ENCODE measurements around the gene PFKFB1.
"Not testable (repeated sequence)": the region's sequence is repeated elsewhere in the genome, so short reads cannot be mapped to it uniquely, and the experiment has no call there.

The PFKFB1 gene

GRCh38 chrX:54992911-54993622 lies 921 bp downstream of the PFKFB1 start:
- no peak for DNase-seq (ENCODE audit: low read depth)

GRCh38 chrX:54991706-54992105 lies 2.3 kb downstream of the PFKFB1 start:
- no peak for DNase-seq (ENCODE audit: low read depth)

GRCh38 chrX:54983306-54983705 lies 10.7 kb downstream of the PFKFB1 start:
- not testable (repeated sequence) for DNase-seq (ENCODE audit: low read depth)

- DNase-seq (ENCODE audit: low read depth), result no peak
These were observed 13.7 kb downstream of the PFKFB1 start for GRCh38 chrX:54980334-54980733.

- no peak for DNase-seq (ENCODE audit: low read depth)
These were observed 14.6 kb downstream of the PFKFB1 start for GRCh38 chrX:54979432-54979831.

DNA sequence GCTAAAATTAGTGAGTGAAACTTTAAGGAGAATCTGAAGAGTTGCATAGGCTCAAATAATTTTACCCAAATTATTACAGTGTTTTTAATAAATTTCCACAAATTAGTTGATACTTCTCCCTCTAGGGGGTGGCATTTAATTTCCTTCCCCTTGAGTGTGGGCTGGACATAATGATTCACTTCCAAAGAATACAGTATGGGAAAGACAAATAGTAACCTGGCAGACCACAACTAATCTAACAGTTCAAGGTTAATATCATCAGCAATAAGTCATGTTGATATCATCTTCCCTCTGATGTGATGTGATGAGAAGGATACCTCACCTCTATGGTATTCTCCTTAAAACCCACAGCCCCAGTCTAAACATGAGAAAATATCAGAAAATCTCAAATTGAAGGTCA lies 15.5 kb downstream of the PFKFB1 start:
- DNase-seq (ENCODE audit: low read depth), result no peak

DNA sequence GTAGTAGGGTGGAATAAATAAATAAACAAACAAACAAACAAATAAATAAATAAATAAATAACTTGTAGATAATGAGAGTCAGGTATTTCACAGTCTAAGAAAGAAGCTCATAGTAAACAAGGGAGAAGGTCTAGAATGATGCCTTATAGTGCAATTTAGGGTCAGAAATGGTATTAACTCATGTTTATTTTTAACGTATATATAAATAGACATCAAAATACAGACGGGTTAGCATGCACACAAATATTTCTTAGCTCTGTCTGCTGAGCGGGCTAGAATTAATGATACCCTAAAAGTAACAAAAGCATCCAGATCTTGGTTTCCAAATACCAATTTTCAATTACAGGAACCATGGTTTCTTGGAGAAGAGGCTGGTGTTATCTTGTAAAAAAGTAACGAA lies 16.6 kb downstream of the PFKFB1 start:
- DNase-seq (ENCODE audit: low read depth), result no peak

DNA sequence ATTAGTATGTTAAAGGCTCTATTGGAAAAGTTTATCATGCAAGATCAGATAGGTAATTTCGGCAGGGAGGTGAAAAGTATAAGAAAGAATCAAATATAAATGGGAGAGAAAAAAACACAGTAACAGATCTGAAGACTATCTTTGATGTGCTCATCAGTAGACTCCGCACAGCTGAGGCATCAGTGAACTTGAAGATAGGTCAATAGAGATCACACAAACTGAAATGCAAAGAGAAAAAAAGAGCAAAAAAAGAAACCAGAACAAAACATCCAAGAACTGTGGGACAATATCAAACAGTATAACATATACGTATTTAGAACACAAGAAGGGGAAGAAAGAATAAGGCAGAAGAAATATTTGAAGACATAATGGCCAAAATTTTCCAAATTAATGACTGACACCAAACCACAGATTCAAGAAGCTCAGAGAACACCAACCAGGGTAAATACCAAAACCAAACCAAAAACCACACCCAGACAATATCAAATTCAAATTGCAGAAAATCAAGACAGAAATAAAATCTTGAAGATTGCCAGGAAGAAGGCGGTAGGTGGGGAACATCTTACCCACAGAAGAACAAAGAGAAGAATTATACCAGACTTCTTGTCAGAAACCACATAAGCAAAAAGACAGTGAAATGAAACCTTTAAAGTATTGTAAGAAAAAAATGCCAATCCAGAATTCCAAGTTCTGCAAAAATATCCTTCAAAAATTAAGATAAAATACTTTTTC lies 29.1 kb downstream of the PFKFB1 start:
- no peak for DNase-seq (ENCODE audit: low read depth)

GRCh38 chrX:54961750-54962149 lies 32.2 kb downstream of the PFKFB1 start:
- DNase-seq (ENCODE audit: low read depth), result no peak

DNA sequence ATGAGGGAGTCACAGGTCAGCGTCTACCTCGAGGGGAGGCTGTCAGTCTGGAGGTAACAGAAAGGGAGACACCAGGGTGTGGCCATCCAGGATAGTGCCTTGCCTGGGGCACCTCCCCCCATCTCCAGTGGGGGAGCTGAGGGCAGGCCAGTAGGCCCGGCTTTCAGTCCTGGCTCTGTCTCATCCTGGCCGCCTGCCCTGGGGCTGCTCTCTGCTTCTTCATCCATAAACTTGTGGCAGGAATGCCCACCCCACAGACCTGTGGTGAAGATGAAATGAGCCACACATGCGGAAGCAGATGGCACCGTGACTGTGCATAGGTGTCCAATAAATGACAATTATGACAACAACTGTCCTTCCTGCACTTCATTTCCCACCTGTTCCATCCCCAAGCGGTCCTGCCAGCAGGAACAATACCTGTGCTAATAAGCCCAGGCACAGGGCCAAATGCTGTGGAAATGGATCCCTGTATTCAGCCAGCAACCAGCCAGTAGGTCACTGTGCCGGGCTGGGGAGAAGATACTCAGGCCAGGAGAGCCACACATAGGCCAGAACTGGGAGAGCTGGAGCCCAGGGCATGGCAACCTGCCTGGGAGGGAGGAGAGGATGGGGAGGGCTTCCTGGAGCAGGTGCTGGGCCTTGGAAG lies 43.1 kb downstream of the PFKFB1 start:
- no peak for DNase-seq (ENCODE audit: low read depth)

DNA sequence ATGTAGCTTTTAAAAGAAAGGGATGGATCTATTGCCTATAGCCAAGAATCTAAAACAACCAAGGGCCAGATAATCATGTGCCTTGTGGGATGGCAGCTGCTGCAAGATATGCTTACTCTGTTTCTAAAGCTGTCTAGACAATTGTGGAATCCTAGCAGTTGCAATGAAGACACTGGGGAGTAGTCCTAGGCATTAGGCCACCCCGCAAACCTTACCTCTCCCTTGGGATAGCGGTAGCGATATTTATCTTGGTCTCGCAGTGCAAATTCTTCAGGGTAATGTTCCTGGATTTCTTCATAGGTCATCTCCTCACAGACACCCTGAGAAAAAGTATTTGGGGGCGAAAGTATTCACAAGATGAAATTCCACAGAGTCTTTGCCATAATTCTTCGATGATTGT lies 48.8 kb downstream of the PFKFB1 start:
- no peak for DNase-seq (ENCODE audit: low read depth)

DNA sequence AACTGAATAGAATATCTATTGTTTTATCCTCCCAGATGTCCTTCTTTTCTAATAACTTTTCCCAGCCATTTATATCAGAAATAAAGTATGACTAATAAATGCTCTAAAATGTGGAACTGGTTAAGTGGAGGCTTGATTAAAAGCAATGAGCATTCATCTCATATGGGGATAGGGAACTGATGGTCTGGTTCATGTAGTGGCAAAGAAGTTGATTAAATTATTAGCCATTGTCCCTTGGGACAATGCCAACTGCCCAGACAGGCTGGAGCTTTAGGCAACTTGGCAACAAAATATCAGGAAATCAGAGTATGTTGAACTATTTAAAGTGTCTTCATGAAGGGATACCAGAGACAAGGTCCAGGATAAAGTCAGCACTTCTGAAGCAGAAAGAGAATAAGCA lies 49.2 kb downstream of the PFKFB1 start:
- no peak for DNase-seq (ENCODE audit: low read depth)

GRCh38 chrX:54937416-54937815 lies 56.6 kb downstream of the PFKFB1 start:
- no peak for DNase-seq (ENCODE audit: low read depth)

DNA sequence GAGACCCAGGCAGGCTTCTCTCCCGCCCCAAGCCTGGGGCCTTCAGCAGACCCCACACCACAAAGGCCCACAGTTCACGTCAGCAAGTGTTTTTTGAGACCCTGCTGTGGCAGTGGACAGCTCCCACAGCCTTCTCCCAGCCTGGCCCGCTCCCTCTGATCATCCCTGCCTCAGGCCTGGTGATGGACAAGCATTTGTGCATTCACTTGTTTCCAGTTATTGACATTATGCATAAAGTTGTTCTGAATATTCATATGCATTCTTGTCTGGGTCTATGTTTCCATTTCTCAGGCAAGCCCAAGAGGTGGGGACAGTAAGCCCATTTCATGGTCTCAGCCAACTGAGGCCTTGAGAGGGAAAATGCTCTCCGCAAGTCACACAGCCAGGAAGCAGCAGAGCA lies 58.7 kb downstream of the PFKFB1 start:
- no peak for DNase-seq (ENCODE audit: low read depth)

DNA sequence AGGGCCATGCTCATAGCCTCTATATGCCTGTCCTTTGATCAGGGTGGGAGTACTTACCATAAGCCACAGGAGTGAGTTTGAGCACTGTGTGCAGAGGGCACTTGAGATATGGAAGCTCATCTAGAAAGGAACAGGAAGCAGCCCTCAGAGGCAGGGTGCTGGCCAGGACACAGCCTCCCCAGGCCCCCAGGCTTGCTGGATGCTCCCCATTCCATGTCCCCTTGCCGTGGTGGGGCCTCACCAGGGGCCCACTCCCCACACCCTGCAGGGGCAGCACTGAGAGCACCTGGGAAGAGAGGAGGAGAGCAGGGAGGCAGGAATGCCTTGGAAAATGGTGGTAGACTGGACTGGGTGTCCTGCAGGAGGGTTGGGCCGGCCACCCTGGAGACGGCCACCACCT lies 59.1 kb downstream of the PFKFB1 start:
- DNase-seq (ENCODE audit: low read depth), result no peak

- DNase-seq (ENCODE audit: low read depth), result no peak
These were observed 59.9 kb downstream of the PFKFB1 start for GRCh38 chrX:54934058-54934457.

- no peak for DNase-seq (ENCODE audit: low read depth)
These were observed 60.7 kb downstream of the PFKFB1 start for GRCh38 chrX:54933150-54933826.

DNA sequence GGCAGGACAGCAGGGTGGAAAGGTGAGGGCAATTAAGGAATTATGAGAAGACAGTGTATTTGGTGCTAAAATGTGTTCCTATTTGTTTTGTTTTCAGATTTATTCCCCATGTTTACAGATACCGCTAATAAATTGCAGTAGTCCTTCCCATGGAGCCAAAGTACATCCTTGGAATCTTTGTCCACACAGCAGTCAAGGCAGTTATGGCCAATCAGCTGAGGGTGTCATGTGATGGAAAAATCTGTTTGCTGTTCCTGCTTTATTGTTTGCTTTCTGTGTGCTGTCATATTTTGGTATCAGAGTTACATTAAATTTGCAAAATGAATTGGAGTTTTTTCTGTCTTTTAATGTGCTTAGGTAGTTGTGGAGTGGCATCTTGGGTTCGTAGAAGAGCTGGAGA lies 62.9 kb downstream of the PFKFB1 start:
- no peak for DNase-seq (ENCODE audit: low read depth)

- DNase-seq (ENCODE audit: low read depth), result no peak
These were observed 63.5 kb downstream of the PFKFB1 start for GRCh38 chrX:54930291-54931049.

DNA sequence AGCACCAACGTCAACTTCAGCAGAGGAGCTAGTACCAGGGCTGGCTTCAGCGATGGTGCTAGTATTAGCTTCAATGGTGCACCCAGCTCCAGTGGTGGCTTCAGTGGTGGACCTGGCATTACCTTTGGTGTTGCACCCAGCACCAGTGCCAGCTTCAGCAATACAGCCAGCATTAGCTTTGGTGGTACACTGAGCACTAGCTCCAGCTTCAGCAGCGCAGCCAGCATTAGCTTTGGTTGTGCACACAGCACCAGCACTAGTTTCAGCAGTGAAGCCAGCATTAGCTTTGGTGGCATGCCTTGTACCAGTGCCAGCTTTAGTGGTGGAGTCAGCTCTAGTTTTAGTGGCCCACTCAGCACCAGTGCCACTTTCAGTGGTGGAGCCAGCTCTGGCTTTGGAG lies 65.1 kb downstream of the PFKFB1 start:
- DNase-seq (ENCODE audit: low read depth), result no peak

- DNase-seq (ENCODE audit: low read depth), result no peak
These were observed 67.0 kb downstream of the PFKFB1 start for GRCh38 chrX:54926978-54927377.

- no peak for DNase-seq (ENCODE audit: low read depth)
These were observed 70.6 kb downstream of the PFKFB1 start for GRCh38 chrX:54923376-54923775.

All from stromal cell of bone marrow (primary cell).